ENCODE results near the gene EMILIN2. TPM values are rescaled to one million over a fixed set of nuclear protein-coding genes. Genes with fewer than 3 reads are reported as not detected.

EMILIN2 gene
- total RNA-seq, 2 experiments from 2014 or later = 17.3 to 19.4 TPM

GRCh38 chr18:2910261-2910660, 63.5 kb downstream of the EMILIN2 start:
- Mint-ChIP-seq H3K27me3 (no peaks in the 10 kb centered on the region), H3K9me3 (no peaks in the 10 kb centered on the region), H3K27ac (peak overlapping the region; percentile 38), H3K4me1 (ENCODE audit: low read depth) (peaks cover 26% of the 10 kb centered on the region), H3K4me3 (no peak overlapping the region), H3K36me3 (ENCODE audit: low read depth) (peaks cover 46% of the 10 kb centered on the region)
- no peak for ATAC-seq
- TF ChIP-seq CTCF (IDR thresholded peaks at IDR 0.05) = no peak
- POLR2A ChIA-PET = interaction anchor here (1.5 kb wide), 1 partner anchor 10 kb away, joined by 5 read pairs; no protein-coding TSS in a partner anchor
- DNase-seq = no peak
- CTCF ChIA-PET = interaction anchor here (1.2 kb wide), 1 partner anchor 144 kb away, joined by 3 read pairs; no protein-coding TSS in a partner anchor
- intact Hi-C loops (cut with micrococcal nuclease) = no loop called here

DNA sequence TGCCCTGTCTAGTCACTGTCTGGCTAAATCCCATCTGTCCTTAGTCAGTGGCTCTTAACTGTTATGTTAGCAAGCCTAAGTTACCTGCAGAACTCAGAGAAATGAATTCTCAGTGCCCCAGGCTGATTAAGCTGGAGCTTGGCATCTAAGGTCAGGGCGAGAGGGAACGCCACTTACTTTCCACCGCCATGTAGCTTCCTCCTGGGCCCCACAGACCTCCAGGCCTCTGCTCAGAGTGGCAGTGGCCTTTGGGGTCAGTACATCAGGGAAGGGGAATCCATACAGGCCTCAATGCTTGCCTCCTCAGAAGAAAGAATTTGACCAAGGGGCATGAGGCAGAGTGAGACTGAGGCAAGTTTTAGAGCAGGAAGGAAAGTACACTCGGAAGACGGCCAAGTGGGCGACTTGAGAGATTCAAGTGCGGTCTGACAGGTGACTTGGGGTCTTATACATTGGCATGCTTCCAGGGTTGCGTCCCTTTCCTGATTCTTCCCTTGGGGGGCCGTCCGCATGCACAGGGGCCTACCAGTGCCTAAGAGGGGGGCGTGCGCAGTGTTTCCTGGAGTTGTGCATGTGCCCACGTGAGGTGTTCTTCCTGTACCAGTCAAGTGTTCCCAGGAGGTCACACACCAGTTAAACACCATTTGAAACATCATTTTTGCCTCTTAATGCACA, 64.1 kb downstream of the EMILIN2 start:
- peaks cover 21% of the 10 kb centered on the region for H3K4me1 Mint-ChIP-seq (ENCODE audit: low read depth)
- no peaks in the 10 kb centered on the region for H3K9me3 Mint-ChIP-seq
- no peak for ATAC-seq
- no peak for TF ChIP-seq CTCF (IDR thresholded peaks at IDR 0.05)
- H3K36me3 Mint-ChIP-seq (ENCODE audit: low read depth) = peaks cover 49% of the 10 kb centered on the region
- peak overlapping the region; percentile 38 for H3K27ac Mint-ChIP-seq
- no peak for DNase-seq
- H3K4me3 Mint-ChIP-seq = no peak overlapping the region
- intact Hi-C loops (cut with micrococcal nuclease) = no loop called here
- no peaks in the 10 kb centered on the region for H3K27me3 Mint-ChIP-seq
- ChIA-PET CTCF (interaction anchor here (1.2 kb wide), 1 partner anchor 145 kb away, joined by 3 read pairs; no protein-coding TSS in a partner anchor), POLR2A (interaction anchor here (0.6 to 2.3 kb wide), 4 partner anchors 9 to 66 kb away, joined by 3 to 8 read pairs (median 4); no protein-coding TSS in a partner anchor)

DNA sequence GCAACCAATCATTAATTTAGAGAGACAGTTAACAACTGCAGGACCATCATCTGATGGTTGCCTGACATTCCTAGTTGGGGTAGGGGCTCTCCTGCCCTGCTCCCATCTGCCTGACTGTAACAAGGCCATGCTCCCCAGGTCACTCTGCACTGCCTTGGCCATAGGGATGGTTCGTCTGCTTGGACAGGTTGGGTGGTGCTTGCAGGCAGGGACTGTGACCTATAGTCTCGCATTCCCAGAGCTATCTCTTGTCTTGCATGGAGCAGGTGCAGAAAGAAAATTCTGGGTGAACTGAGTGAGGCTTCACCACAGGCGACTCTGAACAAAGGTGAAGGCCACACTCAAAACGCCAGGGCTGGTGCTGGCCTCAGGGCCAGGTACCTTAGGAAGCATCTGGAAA, 64.7 kb downstream of the EMILIN2 start:
- Mint-ChIP-seq H3K27ac (no peak overlapping the region), H3K36me3 (ENCODE audit: low read depth) (peaks cover 53% of the 10 kb centered on the region), H3K9me3 (no peaks in the 10 kb centered on the region), H3K4me1 (ENCODE audit: low read depth) (peaks cover 23% of the 10 kb centered on the region), H3K4me3 (no peak overlapping the region), H3K27me3 (no peaks in the 10 kb centered on the region)
- ATAC-seq (no peak), DNase-seq (no peak)
- POLR2A ChIA-PET = interaction anchor here (0.6 to 2.3 kb wide), 5 partner anchors 8 to 66 kb away, joined by 3 to 8 read pairs (median 3); no protein-coding TSS in a partner anchor
- CTCF ChIA-PET = no interaction called here
- intact Hi-C loops (cut with micrococcal nuclease) = no loop called here
- TF ChIP-seq CTCF (IDR thresholded peaks at IDR 0.05) = no peak

GRCh38 chr18:2912357-2913299, 65.8 kb downstream of the EMILIN2 start:
- POLR2A ChIA-PET = interaction anchor here (0.6 to 2.3 kb wide), 9 partner anchors 9 to 167 kb away, joined by 3 to 8 read pairs (median 4); no protein-coding TSS in a partner anchor
- CTCF ChIA-PET = interaction anchor here (0.7 to 1.1 kb wide), 3 partner anchors 12 to 73 kb away, joined by 3 to 4 read pairs (median 3); no protein-coding TSS in a partner anchor
- H3K9me3 Mint-ChIP-seq = no peaks in the 10 kb centered on the region
- peaks cover 28% of the 10 kb centered on the region for H3K4me1 Mint-ChIP-seq (ENCODE audit: low read depth)
- ATAC-seq (no peak), DNase-seq (no peak)
- no peak overlapping the region for H3K4me3 Mint-ChIP-seq
- peak overlapping the region; percentile 4 for H3K27ac Mint-ChIP-seq
- TF ChIP-seq CTCF (IDR thresholded peaks at IDR 0.05) = no peak
- no peaks in the 10 kb centered on the region for H3K27me3 Mint-ChIP-seq
- intact Hi-C loops (cut with micrococcal nuclease) = no loop called here
- H3K36me3 Mint-ChIP-seq (ENCODE audit: low read depth) = peaks cover 56% of the 10 kb centered on the region
